Non-pigmented ciliary epithelial cell (primary cell): ENCODE measurements around the gene PSMB9.
"Not testable (repeated sequence)": the region's sequence is repeated elsewhere in the genome, so short reads cannot be mapped to it uniquely, and the experiment has no call there.

ENCODE experiments used
- DNase-seq: peaks from one replicate; pipeline ENCODE4 v3.0.0-alpha.2; 2010; ENCODE audit warnings: low read depth

Gene PSMB9

DNA sequence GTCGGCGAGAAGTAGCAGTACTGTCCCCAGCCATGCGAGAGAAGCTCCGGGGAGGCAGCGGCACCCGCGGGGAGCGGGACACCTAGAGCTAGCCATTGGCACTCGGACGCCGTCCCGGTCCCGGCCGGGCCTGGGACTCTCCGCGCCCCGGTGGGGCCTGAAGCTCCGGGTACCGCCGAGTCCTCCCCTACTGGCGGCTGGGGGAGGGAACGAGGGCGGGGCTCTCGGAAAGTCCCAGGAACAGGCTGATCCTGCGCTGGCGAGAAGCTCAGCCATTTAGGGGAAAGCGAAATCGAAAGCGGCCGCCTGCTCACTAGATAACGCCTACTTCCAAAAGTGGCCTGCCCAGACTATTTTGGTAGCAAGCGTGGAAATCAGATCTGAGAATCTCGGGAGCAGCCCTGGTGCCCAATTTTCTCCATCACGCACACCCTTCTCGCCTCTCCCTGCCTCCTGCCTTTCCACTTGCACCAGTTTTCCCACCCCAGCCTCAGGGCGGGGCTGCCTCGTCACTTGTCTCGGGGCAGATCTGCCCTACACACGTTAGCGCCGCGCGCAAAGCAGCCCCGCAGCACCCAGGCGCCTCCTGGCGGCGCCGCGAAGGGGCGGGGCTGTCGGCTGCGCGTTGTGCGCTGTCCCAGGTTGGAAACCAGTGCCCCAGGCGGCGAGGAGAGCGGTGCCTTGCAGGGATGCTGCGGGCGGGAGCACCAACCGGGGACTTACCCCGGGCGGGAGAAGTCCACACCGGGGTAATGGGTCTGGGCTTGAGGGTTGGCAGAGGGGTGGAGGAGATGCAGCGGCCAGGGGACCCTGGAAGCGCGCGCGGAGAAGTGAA lies at the start of gene PSMB9, which contains the start of gene TAP1:
Gene PSMB9 (plus strand): TSS at position 652 of the 835 bp plus-strand sequence. CDS start 38 bp downstream, at position 690.
Gene TAP1 (minus strand): TSS at position 164 of the 835 bp plus-strand sequence. CDS start 68 bp downstream, at position 96.
- peak; percentile 57 for DNase-seq

DNA sequence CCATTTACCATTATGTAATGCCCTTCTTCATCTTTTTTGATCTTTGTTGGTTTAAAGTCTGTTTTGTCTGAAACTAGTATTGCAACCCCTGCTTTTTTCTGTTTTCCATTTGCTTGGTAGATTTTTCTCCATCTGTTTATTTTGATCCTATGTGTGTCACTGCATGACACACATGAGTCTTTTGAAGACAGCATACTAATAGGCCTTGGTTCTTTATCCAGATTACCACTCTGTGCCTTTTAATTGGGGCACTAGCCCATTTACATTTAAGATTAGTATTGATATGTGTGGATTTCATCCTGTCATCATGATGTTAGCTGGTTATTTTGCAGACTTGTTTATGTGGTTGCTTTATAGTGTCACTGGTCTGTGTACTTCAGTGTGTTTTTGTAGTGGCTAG lies 48.6 kb upstream of the PSMB9 start:
- DNase-seq, result not testable (repeated sequence)

DNA sequence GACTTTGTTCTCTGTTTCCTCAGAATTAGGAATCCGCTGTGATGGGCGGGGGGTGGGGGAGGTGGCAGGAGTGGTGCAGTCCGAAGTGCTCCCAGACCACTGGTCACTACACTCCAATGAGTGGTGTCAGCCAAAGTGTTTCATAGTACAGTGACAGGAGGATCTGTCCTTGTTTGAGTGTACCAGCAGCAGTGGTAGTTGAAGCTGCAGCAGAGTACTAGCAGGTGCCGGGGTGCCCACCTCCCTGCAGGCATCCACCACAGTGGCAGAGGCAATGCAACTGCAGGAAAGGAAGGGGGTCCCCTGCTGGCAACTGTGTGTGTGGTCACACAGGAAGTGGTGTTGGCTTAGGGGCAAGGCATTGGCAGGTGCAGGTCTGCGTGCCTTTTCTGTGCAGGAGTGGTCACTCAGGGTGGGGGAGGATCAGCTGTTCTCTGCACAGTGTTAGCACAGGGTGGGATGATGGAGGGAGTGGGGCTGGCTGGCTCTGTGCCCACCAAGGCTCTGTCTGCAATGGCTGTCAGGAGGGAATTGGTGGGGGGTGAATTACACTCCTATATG lies 46.9 kb upstream of the PSMB9 start:
- no peak for DNase-seq

DNA sequence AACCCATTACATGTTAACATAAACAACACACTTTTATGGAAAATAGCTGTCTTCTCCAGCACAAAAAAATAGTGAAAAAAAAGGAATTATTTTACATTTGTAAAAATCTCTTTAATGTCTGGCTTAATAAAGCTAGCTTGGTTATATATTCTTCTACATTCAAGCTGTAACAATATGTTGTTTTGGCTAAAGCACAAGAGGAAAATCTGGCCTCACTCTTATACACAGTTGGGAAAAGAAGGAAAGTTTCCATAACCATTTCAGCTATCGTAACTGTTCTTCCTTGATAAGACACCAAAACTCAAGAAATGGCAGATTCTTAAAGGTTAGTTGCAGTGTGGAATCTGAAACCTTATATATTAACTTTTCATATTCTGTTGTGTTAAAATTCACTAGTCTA lies 44.8 kb upstream of the PSMB9 start:
- no peak for DNase-seq

DNA sequence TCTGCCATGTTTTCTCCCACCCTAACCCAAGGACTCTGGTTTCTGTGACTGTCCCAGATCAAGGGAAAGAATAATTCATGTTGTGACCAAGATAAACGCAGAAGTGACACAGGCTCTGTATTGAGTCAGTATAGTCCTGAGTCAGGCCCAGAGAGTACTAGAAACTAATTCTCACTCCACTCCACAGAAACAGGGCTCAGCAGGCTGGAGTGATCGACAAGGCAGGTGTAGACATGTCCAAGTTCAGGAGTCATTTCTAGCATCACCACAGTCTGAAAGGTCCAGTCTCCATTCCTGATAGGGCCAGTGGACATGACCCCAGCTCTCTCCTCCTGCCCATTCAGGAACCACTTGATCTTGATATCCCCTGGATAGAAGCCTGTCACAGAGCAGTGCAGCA lies 39.8 kb upstream of the PSMB9 start:
- DNase-seq, result no peak

DNA sequence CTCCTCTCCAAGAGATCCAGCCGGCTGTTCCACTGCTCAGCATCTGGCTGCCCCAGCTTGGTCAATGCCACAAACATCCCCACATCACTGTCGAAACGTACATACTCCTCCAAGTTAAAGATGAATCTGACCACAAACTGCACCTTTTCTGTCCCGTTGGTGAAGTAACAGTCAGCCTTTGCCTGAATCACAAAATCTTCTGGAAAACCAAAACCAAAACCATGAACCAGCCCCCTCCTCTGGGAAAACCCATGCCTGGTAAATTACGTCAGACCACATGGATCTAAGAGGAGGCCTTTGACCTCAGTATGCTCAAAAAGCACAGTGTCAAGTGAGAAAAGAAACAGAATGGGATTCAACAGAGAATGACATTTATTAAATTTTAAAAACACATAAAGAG lies 38.9 kb upstream of the PSMB9 start:
- no peak for DNase-seq

DNA sequence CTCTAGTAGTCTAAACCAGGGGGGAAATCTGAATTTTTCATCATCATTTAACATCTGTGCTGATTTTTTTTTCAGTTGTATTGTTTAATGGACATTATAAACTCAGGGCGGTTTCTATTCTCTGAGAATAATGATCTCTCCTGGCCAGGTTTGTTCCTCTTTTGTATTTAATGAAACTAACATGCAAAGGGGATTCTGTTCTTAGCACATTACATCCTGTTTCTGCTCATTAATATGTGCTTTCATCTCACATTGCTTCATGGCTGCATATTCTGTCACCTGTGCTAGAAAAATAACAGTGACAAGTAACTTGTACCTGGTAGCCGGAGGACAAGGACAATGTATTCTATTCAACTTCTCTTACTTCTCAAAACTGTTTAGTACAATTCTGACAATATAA lies 38.0 kb upstream of the PSMB9 start:
- no peak for DNase-seq

DNA sequence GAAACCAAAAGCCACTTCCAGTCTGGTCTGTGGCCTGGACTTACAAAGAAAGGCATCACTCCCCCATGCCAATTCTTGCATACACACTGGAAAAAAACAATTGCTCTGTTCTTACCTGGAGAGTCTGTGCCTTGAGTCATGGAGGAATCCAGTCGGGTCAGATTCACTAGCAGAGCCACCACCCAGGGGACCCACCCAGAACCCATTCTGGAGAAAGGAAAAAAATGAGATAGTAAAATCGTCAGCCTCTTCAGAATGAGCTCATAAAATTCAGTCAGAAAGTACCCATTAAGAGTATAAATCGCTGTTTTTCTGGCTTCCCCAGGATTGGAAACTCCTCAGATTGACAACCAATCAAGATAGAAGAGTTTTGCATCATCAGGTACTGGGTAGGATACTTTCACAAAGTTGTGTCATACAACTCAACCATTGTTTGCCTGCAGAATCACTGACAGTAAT lies 37.2 kb upstream of the PSMB9 start, which contains the start of gene HLA-DOB:
Gene HLA-DOB (minus strand): TSS at position 257 of the 459 bp plus-strand sequence. CDS start 51 bp downstream, at position 206.
- no peak for DNase-seq

DNA sequence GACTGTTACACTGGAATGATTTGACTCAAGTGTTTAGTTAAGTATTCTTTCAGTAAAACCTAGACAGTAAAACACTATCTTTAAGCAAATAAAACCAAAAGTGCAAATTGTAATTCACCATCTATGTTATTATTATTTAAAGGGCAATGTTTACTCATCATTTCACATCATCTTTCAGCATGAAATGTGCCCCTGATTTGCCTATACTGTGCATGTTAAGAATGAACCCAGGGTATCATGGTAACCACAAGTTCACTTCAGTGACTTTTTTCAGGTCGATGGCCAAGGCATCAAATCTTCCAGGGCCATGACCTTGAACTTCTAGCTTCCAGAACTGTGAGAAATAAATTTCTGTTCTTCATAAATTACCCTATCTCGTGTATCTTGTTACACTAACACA lies 35.1 kb upstream of the PSMB9 start:
- no peak for DNase-seq

DNA sequence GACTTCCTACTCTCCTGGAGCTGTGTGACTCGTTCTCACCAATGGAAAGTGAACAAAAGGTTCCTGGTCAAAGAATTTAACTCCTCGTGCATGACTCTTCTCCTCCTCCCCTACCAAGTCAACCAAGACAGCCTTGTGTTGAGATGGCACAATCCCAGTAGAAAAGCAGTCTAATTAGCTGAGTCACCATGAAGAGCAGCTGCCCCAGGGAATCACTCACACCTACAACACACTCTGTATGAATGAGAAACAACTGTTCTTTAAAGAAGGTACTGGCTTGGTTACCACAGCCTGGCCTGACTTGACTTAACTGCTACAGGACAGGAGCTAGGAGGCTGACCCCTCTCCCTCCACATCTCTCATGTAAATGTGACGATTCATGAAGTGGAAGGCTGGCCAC lies 34.3 kb upstream of the PSMB9 start:
- DNase-seq, result peak; percentile 30

DNA sequence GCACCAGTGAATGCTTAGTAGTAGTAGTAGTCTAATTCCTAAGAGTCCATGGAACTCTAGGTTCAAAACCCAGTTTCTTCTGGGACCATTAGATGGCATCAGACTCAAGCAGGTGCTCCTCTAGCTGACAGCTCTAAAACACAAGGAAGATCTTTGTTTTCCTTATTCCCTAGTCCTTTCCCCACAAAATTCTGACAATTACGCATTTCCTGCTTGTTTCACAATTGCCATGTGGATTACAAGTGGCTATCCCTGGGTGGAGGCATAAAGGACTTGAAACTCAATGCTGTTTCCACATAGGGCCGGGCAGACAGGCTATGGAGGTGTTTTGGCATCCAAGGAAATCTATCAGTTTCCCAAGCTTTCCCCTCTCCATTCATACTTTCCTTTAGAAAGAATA lies 28.0 kb upstream of the PSMB9 start:
- no peak for DNase-seq

DNA sequence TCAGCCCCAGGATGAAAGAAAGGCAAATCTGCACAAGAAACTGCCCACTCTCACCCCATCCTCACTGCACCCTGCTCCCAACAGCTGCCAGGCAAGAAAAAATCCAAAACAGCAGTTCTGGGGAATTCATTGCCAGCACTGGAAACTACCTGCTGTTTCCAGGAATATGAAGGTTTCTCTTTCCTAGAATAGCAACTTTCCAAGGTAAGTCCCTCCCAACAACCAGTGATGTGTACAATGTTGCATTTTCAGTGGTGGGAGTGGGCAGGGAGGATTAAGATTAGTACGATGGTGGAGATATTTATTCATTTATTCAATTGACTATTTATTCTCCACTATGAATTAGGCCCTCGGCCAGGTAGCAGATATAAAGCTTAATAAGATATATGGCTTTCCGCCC lies 27.0 kb upstream of the PSMB9 start:
- DNase-seq, result no peak

DNA sequence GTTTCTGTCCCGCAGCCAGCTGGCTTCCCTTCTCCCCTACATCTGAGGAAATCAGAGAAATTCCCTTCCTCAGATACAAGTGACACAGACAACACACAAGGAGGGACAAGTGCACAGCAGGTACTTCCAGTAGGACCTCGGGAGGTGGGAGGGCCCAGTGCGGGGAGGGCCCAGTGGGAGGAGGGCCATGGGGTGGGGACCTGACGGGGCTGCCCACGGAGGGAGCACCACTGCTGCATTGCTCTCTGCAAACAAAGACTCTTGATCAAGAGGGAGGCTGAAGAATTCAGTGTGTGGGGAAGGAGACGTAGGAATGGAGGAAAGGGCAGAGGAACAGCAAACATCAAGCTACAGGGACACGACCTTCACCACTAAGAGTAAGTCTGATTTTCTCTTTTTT lies 24.5 kb upstream of the PSMB9 start:
- no peak for DNase-seq

DNA sequence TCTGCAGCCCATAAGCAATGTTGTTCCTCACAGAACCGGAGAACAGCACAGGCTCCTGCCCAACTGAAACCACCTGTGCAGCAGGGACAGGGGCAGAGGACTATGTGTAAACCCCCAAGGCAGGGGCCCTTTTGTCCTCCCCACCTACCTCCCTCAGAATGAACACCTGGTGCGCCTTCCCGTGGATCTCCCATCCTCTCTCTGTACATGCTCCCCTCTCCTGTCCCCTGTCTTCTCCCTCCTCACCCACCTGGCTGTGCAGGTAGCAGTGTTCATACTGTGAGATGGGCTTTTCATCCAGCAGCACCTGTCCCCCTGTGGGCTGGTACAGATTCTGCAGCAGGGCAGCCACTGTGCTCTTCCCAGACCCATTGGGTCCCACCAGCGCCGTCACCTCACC lies 24.0 kb upstream of the PSMB9 start:
- DNase-seq, result no peak

DNA sequence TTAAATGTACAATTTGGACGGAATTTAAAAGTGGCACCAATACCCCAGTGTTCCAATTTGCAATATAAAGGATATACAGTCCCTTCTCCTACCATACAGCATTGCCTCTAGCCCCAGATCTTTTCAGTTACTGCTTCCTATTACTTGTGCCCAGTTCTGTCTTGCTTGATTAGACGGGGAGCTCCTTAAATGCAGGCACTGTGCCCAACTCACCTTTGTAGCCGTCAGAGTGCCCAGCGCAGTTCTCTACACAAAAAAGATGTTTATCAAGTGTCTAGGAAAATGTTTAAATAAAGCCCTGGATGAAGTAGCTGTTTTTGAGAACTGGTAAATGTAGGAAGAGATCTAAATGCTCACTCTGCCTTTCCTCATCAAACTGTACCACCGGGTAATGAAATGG lies 23.1 kb upstream of the PSMB9 start:
- DNase-seq, result no peak

DNA sequence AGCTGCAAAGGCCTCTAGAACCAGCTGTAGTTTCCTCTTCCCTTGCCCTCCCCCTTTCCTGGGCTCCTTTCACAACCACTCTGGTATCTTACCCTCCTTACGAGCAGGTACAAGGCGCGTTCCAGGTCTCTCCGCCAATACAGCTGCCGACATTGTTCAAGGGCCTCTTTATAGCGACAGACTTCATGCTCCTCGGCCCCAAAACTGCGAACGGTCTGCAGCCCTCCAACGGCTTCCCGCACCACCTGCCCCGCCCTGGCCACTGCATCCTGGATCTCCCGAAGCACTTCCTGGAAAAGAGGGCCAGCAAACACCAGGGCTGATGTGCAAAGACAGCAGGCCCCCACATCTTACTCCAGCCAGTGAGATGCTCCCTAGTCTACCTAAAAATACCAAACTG lies 21.5 kb upstream of the PSMB9 start:
- DNase-seq, result no peak

DNA sequence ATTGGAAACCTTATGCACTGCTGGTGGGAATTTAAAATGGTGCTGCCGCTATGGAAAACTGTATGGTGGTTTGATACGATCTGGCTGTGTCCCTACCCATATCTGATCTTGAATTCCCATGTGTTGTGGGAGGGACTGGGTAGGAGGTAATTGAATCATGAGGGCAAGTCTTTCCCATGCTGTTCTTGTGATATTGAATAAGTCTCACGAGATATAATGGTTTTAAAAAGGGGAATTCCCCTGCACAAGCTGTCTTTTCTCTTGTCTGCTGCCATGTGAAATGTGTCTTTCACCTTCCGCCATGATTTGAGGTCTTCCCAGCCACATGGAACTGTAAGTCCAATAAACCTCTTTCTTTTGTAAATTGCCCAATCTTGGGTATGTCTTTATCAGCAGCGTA lies 20.3 kb upstream of the PSMB9 start:
- DNase-seq, result no peak

DNA sequence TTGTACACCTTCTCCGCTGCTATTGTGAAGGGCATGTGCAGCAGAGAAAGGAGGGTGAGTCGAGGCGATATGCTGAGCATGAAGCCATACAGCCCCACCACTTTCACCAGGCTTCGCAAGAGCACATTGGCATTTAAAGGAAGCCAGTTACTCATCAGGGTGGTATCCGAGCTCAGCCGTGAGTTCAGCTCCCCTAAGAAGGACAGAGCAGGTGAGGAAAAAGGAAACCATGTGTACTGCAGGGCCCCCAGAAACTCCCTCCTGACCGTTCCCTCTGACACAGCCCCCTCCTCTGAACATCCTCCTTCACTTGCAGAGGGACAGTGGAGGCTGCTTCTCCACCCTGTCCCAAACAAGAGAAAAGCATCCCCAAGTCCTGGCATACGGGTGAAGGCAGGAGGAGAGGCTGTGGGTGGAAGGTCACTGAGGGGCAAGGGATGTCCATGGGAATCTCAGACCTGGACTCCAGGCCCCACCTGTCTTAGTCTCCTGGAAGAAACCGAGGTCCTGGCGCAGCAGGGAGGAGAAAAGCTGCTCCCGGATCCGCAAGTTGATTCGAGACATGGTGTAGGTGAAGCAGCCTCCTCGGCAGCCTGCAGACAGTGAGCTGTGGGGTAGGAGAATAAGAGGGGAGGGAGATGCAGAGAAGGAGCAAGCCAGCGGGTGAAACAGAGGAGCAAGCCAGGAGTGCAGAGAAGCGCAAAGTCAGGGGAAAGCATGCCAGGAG lies 18.7 kb upstream of the PSMB9 start:
- no peak for DNase-seq

DNA sequence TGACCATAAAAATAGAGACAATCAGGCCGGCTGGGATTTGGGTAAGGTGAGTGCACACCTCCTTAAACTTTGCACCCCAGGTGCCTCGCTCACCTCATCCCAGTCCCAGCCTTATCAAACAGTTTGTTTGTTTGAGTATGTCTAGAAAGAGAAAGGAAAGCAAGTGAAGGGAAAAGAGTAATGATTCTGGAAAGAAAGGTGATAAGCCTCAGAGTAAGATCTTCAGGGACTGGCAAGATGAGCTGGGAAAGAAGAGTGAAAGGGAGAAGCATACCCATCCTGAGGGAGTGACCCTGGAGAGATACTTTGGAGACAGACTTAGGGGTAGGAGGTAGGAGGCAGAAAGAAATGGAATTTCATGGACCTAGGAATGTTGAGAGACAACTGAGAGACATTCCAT lies 17.1 kb upstream of the PSMB9 start:
- DNase-seq, result no peak

DNA sequence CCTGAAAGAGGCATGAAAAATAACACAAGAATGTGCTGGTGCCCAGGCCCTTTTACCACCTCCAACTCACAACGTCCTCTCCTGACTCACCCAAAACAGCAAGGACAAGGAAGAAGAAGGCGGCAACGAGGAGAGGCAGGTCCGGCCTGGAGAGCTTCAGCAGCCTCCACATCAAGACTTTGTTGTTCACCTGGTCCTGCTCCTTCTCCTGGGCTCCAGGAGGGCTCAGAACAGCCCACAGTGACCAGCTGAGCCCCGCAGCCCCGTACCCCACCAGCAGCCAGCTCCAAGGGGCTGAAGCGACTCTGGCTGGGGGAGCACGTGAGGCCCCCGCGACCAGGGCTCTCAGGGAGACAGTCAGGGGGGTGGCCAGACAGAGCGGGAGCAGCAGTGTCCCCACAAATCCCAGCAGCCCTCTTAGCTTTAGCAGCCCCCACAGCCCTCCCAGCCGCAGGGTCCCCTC lies 16.3 kb upstream of the PSMB9 start:
- DNase-seq, result no peak

DNA sequence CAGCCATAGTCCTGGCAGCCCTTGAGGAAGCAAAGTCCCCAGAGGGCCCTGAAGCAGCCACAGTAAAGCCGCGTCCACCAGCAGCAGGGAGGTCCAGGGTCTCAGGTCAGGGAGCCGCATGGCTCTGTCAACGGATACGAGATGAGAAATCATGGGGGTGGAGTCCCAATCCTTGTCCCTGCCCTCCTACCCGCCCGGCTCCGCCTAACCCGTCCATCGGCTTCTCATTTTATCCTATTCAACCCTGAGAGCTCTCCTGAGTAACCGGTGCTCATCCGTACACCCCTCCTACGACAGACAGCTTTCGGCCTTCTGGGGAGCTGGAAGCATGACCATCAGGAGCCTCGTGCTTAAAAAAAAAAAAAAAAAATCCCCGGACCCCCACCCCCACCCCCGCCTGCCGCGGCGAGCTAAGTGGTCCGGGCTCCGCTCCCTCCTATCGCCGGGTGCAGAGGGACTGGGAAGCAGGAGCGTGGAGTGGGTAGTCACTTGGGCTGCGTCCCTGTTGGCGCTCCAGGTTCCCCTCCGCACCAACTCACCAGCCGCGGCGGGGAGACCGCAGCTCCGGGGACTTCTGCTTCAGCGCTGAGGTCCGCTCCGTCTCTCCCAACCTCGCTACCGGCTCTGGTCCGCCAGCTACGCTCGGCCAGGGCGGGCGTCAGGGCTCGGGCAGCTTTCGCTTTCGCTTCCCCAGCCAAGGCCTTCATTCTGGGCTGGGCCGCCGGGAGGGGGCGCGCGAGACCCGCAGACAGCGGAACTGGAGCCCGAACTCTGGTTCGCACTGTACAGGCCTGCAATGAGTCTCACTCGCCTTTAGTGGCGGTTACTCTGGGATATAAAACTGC lies 15.7 kb upstream of the PSMB9 start, which contains the start of gene TAP2:
Gene TAP2 (minus strand): TSS at position 626 of the 845 bp plus-strand sequence. CDS start 506 bp downstream, at position 120.
- peak; percentile 68 for DNase-seq

DNA sequence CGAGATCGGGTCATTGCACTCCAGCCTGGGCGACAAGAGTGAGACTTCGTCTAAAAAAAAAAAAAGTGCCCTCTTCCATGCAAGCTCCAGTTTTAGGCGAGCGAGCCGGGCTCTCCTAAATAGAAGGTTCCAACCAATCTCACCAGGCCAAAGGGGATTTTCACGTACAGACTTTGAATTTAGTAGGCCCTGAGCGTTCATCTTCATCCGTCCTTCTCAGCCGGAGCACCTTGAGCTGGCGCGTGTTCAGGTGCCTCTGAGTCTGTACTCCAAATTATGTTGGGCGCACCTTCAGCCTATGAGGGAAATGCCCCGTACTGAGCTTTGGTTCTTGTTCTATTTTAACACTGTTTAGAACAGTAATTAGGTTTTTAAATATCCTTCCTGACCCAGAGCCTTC lies 14.6 kb upstream of the PSMB9 start:
- no peak for DNase-seq
